ENCODE results near the gene DENND1A. TPM values are rescaled to one million over a fixed set of nuclear protein-coding genes. Genes with fewer than 3 reads are reported as not detected.

The DENND1A gene
- total RNA-seq, 1 donor from 2014 or later: 15.4 TPM

DNA sequence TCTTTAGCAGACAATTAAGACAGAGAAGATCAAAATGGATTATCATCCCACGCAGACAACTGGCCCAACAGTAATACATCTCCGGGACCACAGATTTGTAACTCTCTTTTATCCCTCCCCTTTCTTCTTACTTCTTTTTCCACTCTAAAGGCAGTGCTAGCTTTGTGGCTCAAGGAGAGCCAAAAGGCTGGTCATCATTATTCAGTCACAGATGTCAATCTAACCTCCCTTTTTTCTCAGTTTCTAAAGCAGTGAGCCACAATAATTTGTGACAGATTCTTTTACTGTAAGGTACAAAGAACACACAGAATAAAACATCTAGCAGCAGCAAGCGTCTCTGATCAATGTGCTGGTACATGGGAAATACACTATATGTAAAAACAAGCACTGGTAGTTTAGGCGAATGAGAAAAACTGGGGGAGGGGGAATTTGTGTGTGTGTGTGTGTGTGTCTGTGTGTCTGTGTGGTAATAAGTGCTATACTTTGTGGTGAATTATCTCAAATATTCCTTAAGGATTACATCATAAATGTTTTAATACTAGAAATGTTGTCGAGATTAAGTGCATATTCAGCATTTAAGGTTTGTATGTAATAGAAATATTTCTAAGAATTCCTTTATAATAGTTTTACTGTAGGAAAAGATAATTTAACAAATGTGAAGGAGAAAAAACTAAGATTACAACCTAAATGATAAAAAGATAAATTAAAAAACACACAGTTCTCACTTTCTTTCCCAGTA, 140.2 kb downstream of the DENND1A start:
- H3K4me3 ChIP-seq: no peak overlapping the region
- TF ChIP-seq, protein P1, sequence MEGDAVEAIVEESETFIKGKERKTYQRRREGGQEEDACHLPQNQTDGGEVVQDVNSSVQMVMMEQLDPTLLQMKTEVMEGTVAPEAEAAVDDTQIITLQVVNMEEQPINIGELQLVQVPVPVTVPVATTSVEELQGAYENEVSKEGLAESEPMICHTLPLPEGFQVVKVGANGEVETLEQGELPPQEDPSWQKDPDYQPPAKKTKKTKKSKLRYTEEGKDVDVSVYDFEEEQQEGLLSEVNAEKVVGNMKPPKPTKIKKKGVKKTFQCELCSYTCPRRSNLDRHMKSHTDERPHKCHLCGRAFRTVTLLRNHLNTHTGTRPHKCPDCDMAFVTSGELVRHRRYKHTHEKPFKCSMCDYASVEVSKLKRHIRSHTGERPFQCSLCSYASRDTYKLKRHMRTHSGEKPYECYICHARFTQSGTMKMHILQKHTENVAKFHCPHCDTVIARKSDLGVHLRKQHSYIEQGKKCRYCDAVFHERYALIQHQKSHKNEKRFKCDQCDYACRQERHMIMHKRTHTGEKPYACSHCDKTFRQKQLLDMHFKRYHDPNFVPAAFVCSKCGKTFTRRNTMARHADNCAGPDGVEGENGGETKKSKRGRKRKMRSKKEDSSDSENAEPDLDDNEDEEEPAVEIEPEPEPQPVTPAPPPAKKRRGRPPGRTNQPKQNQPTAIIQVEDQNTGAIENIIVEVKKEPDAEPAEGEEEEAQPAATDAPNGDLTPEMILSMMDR (IDR thresholded peaks at IDR 0.05): no peak
- no peaks in the 10 kb centered on the region for H3K9me3 ChIP-seq
- ATAC-seq (no peak), DNase-seq (no peak)
- no peaks in the 10 kb centered on the region for H3K4me1 ChIP-seq
- intact Hi-C loops (cut with DNase I): no loop called here
- no peaks in the 10 kb centered on the region for H3K36me3 ChIP-seq
- H3K27me3 ChIP-seq: no peaks in the 10 kb centered on the region
- H3K27ac ChIP-seq: no peak overlapping the region

DNA sequence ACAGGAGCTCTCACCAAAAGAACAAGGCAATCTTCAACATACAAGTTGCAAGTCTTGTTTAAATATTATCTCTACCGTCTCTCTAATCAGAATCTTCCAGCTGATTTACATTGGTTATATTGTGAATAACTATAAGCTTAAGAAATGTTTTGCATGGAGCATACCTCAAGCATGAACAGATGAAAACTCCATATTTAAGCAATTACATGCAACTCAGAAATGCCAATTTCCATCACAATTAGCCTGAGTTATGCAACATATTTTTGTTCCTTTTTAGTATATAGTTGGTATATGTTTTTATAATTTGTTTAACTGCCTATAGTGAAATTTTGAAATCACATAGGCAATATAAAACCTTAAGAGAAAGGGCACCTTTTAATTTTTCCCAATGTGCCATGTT, 142.5 kb downstream of the DENND1A start:
- no peak for ATAC-seq

DNA sequence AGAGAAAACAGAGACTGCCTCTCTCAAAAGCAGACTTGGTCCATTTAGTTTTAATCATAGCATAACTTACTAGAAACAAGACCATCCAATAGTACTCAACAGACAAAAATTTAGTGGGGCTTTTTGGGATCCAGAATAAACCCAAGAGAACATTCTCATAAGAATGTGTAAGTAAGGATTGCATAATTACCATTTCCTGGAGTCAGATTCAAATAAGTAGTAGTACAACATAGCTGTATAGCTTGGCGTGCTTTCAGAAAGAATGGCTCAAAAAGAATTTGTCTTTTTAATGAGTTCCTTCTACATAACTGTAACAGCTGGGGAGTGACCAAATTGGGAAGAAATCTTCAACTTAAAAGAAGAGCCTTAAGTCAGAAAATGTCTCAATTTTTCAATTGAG, 145.4 kb downstream of the DENND1A start:
- no peaks in the 10 kb centered on the region for H3K9me3 ChIP-seq
- H3K36me3 ChIP-seq: no peaks in the 10 kb centered on the region
- no peak for DNase-seq
- intact Hi-C loops (cut with DNase I): no loop called here
- TF ChIP-seq, protein P1 (IDR thresholded peaks at IDR 0.05): no peak
- no peak overlapping the region for H3K4me3 ChIP-seq
- H3K27ac ChIP-seq: no peak overlapping the region
- H3K27me3 ChIP-seq: no peaks in the 10 kb centered on the region
- no peak for ATAC-seq
- H3K4me1 ChIP-seq: no peaks in the 10 kb centered on the region

More for the DNA sequence above, 142.5 kb downstream of the DENND1A start:
- no peak overlapping the region for H3K4me3 ChIP-seq
- H3K4me1 ChIP-seq: no peaks in the 10 kb centered on the region
- no peak for DNase-seq
- H3K9me3 ChIP-seq: no peaks in the 10 kb centered on the region
- TF ChIP-seq, protein P1 (IDR thresholded peaks at IDR 0.05): no peak
- intact Hi-C loops (cut with DNase I): no loop called here
- H3K36me3 ChIP-seq: no peaks in the 10 kb centered on the region
- H3K27me3 ChIP-seq: no peaks in the 10 kb centered on the region
- no peak overlapping the region for H3K27ac ChIP-seq

DNA sequence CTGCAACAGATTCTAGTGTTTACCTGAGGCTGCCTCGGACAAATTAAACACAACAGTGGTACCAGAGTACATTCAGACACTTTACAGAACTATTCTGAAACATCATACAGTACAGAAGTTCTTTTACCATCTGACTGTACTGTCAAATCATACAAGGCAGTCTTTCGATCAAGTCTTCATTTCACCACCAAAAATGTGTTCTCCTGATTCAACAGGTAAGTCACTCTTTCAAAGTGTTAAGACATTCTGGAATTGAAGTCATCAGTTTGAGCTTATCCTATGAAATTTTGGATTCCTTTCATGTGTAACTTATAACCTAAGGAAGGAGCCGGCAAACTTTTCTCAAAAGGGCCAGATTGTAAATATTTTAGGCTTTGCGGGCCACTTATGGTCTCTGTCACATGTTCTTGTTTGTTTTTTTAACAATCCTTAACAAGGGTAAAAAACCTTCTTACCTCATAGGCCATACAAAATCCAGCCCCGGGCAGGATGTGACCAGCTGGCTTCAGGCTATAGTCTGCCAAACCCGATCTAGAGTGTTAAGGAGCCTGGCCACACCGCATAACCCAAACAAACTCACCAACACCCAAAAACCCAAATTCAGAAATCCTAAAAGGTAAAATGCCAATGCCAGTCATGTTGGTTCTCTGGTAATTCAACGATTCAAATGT, 151.6 kb downstream of the DENND1A start:
- TF ChIP-seq, protein P1 (IDR thresholded peaks at IDR 0.05): no peak
- H3K9me3 ChIP-seq: no peaks in the 10 kb centered on the region
- ATAC-seq (no peak), DNase-seq (no peak)
- H3K36me3 ChIP-seq: no peaks in the 10 kb centered on the region
- no peaks in the 10 kb centered on the region for H3K27me3 ChIP-seq
- no peak overlapping the region for H3K4me3 ChIP-seq
- H3K4me1 ChIP-seq: peaks cover 1% of the 10 kb centered on the region
- intact Hi-C loops (cut with DNase I): no loop called here
- H3K27ac ChIP-seq: no peak overlapping the region

DNA sequence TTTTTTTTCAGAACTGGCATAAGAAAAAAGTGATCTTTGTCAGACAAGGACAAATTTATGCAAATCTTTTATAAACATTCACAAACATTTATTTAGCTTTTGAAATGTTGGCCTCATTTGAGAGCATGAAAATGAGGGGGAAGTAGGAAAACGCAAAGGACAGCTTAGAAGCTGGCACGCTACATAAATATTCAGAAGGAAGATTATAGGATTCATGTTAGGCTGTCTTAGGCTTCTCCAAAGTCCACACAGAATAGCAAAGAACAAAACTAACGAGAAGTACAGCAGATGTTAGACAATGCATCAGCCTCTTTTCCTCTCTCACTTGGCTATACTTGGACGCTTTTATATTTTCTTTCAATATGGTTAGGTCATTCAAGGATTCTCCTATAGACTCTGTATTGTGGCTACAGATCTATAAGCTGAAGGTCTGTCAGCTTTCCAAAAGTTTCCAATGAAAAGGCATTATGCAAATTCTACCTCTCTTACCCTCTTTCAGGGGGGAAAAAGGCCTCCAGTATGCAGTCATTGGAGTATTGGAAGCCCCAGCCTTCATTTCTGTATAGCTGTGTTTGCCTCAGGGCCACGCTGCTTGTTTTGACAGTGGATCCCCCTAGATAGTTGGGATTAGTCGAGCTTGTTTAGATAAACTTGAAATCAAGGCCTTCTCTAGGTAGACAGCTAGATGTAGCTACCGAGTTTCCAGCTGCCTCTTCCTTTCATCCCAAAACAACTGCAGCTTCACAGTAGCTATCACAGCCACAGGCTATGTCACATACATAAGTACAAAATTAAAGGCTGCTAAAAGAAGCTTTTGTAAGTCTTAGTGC, 153.0 kb downstream of the DENND1A start:
- H3K4me1 ChIP-seq: peaks cover 5% of the 10 kb centered on the region
- H3K36me3 ChIP-seq: no peaks in the 10 kb centered on the region
- ATAC-seq: no peak
- no peak for DNase-seq
- no peaks in the 10 kb centered on the region for H3K9me3 ChIP-seq
- H3K27me3 ChIP-seq: no peaks in the 10 kb centered on the region
- no peak overlapping the region for H3K27ac ChIP-seq
- no peak overlapping the region for H3K4me3 ChIP-seq
- TF ChIP-seq, protein P1 (IDR thresholded peaks at IDR 0.05): no peak
- intact Hi-C loops (cut with DNase I): no loop called here

Measured in upper lobe of right lung (tissue), 1 donor.